GM21367 (cell line): ENCODE results near the gene AAGAB.

ENCODE experiments used
- ATAC-seq: cut with Tn5 transposase; IDR thresholded peaks from one replicate; pipeline ENCODE4 v1.9.1; 2021; ENCODE audit not compliant: unreplicated experiment

The AAGAB gene

DNA sequence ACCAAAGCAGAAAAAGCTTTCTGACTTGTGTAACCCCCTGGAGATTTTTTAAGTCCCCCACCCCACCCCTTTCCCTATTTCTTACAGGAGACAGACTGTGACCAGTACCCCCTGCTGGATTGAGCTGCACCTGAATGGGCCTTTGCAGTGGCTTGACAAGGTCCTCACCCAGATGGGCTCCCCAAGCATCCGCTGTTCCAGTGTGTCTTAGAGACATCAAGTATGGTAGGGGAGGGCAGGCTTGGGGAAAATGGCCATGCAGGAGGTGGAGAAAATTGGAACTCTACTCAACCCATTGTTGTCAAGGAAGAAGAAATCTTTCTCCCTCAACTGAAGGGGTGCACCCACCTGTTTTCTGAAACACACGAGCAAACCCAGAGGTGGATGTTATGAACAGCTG lies 64.1 kb downstream of the AAGAB start:
- ATAC-seq: no peak

DNA sequence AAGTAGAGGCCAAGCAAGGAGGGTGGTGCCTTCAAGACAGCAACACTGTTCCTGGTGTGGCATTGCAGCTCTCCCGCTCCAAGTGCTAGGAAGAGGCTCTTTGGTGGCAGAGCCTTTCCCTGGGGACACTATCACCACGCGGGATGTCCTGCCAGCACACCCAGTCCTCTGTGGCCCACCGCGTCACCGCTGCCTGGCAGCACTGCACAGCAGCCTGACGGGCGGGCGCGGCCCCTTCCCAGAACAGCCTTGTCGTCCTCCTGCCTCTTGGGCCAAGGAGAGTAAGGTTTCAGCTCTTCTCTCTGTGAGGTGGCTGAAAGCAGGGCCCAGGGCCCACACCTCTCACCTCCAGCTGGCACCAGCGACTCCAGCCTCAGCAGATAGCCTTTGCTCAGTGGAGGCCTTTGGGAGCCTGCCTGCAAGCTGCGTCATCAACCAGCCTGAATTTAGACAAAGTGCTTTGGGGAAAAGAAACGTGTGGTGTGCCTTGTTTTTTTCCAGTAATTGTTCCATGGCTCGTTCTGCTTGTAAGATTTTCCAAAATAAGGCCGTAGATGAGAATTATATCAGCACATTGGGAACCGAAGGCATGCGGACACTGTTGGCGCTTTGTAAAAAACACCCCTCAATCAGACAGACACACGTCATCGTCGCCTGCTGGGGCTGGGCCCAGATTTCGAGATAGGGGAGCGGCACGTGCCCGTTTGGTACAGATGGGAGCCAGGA lies 65.0 kb downstream of the AAGAB start:
- no peak for ATAC-seq

- ATAC-seq: no peak
Observed at GRCh38 chr15:67188551-67189218, 65.8 kb downstream of the AAGAB start.

GRCh38 chr15:67187351-67187854 lies 67.1 kb downstream of the AAGAB start:
- no peak for ATAC-seq

GRCh38 chr15:67186688-67187087 lies 67.8 kb downstream of the AAGAB start:
- no peak for ATAC-seq

DNA sequence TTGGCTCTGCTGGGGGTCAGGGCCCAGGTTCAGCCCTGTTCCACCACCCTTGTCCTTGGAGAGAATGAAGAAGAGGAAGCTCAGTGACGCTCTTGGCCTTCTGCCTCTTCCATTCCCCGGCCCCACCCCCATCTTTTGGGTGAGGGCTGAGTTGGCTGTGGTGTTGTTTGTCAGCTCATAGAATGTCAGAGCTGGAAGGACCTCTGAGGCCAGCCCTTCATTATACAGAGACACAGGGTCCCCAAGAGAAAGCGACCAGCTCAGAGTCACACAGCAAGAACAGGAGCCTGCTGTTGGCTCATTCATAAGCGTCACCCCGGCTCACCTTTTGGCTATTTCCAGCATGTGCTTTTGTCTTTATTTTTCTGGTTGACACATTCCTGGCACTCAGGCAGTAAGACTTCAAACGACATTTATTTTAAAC lies 68.2 kb downstream of the AAGAB start:
- no peak for ATAC-seq

DNA sequence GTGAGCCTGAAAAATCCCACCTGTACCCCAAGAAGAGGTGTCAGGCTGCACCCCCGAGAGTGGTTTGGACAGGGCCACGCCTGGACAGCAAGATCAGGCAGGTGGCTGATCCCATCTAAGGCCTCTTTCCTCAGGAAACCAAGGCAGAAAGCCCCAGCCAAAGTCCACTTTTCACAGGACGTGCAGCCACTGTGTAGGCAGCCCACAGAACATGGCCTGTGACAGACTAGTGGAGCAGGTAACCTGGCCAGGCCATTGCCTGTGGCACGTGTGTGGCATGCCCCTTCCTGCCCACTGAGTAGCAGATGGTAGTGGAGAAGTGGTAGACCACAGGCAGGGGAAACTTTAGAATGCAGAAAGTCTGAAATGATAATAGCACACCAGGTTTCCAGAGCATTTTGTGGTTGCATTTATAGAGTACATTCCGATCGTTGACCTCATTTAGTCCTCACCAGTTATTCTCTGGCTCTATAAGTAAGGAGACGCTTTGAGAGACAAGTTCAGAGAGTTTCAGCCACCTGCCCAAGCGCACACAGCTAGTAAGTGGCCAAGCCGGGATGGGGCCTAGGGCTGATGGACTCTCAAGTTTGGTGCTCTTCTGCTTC lies 68.7 kb downstream of the AAGAB start:
- no peak for ATAC-seq

- no peak for ATAC-seq
Observed at GRCh38 chr15:67185051-67185450, 69.4 kb downstream of the AAGAB start.

DNA sequence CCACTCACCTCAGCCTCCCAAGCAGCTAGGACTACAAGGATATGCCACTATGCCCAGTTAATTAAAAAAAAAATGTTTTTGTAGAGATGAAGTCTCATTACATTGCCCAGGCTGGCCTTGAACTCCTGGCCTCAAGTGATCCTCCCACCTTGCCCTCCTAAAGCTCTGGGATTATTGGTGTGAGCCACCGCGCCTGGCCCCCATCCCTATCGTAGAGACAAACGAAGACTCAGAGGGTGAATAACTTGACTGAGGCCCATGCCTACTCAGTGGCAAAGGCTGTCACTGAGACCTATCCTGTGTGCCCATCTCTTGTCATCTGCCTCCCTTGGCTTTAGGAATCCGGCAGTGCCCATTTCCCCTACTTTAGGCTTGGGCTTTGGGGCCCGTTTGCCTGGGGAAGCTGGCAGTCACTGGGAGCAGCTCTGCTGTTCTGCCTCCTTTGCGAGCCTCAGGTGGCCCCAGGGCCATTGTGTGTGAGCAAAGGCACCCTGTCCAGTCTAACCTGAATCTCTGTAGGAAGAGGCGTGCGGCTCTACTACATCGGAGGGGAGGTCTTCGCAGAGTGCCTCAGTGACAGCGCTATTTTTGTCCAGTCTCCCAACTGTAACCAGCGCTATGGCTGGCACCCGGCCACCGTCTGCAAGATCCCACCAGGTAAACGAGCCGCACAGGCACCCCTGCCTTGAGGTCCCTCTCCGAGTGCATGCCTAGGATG lies 70.1 kb downstream of the AAGAB start:
- ATAC-seq: no peak

DNA sequence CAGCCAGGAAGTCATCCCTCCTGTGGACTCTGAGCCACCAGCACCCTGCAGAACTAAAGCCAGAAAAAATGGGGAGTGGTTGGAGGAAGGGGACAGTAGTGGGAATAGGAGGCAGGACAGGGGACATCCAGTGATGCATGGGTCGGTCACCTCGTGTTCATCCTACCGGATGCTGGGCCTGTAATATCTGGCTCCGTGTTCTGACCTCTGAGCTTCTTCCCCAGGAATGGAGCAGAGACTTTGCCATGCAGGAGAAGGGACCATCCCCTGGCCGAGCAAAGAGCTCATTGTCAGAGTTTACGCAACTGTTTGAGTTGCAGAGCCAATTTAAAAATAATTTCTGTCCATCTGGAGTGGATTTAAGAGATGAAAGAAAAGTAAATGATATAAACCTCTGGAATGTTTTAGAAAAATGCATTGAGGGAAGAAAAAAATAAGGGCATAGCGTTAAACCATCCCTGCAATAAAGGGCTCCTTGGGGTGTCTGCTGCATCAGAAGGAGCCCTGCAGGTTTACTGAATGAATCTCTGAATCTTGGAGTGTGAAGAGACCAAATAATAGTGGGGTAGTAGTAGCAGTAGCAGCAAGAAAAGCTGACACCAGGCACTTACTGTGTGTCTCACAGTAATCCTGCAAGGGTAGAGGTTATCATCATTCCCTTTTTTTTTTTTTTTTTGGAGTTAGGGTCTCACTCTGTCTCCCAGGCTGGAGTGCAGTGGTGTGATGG lies 70.9 kb downstream of the AAGAB start:
- no peak for ATAC-seq

DNA sequence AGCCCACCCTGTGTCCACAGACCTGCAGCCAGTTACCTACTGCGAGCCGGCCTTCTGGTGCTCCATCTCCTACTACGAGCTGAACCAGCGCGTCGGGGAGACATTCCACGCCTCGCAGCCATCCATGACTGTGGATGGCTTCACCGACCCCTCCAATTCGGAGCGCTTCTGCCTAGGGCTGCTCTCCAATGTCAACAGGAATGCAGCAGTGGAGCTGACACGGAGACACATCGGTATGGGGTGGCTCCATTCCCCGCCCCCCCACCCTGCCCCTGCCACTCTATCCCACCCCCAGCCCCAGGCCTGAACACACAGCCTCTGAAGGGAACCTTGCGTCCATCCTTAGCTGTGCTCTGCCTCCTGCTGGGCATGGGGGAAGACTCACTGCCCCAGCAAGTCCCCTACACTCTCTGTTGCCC lies 73.2 kb downstream of the AAGAB start:
- no peak for ATAC-seq

DNA sequence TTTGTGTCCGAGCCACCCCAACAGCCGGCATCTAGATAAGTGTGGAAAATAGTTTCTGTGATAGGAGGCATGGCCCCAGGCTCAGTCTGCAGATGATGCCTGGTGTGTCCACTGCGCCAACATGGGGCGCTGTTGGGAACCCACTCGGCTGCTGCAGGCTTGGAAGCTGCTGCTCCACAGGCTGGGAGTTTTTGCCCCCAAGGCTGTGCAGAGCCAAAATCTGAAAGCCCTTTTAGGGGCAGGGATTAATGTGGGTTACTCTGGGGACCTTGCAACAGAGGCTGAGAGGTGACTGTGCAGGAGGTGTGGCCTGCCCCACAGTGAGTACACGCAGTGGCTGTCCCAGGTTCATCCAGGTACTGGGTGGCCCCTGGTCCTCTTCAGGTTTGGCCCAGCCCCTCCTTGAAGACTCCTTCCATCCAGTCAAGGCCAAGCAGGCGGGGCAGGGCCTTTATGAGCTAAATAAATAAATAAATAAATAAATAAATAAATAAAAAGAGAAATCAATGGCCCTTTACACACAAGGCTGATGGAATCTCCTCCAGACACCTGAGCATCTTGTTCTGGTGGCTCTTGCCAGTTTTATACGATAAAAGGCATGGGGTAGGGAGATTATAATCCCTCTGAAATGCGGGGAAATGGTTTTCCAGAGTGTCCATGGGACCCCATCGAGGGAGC lies 73.8 kb downstream of the AAGAB start:
- no peak for ATAC-seq

DNA sequence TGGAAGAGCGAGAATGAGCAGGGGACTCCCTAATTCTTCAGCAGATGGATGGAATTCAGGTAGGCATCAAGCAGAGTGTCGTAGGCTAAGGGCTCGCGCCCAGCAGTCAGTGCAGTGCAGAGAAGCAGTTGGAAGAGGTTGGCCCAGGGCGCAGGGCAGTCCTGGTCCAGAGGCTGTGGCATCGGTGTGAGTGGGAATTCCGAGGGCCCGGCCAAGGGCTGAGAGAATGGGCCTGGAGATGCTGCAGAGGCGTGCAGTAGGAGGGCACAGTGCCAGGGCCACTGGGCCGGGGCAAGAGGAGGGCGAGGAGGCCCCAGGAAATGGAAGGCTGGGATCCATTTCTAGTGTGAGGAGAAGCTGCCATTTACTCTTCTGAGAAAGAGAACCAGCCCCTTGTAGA lies 74.4 kb downstream of the AAGAB start:
- no peak for ATAC-seq

GRCh38 chr15:67179411-67179995 lies 75.0 kb downstream of the AAGAB start:
- no peak for ATAC-seq

DNA sequence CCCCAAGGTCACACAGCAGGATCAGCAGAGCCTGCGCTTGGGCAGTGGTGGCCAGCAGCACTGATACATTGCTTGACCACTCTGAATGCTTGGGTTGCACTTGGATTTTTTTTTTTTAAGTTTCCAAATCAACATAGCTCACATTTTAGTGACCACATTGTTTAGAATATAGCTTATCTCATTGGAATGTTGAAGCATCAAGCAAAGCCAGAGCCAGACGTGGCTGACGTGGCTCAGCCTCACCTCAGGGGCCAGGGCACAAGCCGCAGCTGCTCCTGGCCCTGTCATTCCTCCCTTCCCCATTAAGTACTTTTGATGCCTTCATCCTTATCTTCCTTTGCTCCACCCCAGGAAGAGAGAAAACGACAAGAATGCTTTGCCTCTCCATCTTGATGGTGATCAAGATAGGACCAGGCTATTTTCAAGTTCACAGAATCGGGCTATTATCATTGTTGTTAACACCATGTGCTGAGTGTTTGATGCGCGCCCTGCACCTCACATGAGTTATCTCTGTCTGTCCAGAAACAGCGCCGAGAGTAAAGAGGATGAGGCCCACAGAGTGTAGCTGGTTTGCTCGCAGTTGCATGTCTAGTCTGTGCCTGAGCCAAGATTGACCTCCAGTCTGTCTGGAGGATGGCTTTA lies 75.8 kb downstream of the AAGAB start:
- no peak for ATAC-seq

GRCh38 chr15:67177752-67178151 lies 76.7 kb downstream of the AAGAB start:
- ATAC-seq: no peak

- no peak for ATAC-seq
Observed at GRCh38 chr15:67176195-67176971, 78.1 kb downstream of the AAGAB start.

DNA sequence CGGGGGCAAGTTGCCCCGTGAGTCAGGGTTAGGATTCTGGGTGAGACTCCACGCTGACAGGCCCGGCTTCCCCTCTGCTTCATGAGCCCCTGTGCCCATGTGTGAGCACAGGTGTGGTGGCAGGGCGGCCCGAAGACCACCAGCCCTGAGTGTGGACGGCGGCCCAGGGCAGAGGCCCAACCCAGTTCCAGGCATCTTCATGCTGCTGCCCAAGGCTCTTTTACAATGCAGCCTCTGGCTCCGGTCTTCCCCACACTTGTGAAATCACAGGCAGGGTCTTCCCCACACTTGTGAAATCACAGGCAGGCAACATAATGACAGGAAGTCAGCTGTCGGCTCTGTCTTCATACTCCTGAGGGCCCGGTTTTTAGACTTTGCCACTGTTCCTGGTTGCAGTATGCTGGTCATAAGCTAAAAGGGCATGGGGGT lies 78.8 kb downstream of the AAGAB start:
- ATAC-seq: no peak
